Measurements from ENCODE around the gene RAP1GAP2. TPM values are rescaled to one million over a fixed set of nuclear protein-coding genes. Genes with fewer than 3 reads are reported as not detected.
A peak's percentile ranks its signal among the peaks of the same experiment; 100 is the strongest.

The RAP1GAP2 gene
- total RNA-seq, 1 donor from 2014 or later: 0.34 TPM

DNA sequence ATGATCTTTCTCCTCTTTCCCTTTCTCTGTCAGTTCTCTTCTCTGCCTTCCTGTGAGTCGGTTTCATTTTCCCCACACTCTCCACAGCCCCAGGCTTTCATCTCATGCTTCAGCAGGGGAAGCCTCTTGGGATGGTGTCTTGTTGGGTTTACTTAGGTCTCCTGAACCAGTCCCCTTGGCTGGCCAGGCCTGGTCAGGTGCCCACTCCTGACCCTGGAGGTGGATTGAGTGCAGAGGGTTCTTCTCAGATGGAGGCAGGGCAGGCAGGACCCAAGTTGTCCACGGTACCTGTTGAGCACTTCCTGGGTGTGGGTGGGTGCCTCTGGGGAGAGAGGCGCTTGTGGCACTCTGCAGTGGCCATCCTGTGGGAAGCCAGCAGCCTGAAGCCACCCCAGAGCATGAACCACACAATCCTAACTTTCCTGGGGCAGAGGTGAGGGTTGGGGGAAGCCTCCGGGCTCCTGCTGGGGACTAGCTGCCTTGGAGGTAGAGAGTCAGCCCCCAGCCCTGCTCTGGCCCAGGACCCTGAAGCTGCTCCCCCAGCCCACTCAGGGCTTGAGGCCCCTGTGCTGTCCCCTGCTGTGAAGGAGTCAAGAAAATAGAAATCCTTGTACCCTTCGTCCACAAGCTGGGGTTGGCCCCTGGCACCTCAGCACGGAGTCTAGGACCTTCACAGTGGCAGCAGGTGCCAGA, 2.0 kb upstream of the RAP1GAP2 start:
- H3K4me3 Mint-ChIP-seq: peak overlapping the region; percentile 75
- H3K27ac Mint-ChIP-seq: peak overlapping the region; percentile 59
- H3K27me3 Mint-ChIP-seq (ENCODE audit: insufficient read depth): peaks cover 17% of the 10 kb centered on the region
- peaks cover 79% of the 10 kb centered on the region for H3K4me1 Mint-ChIP-seq (ENCODE audit: low read depth)
- peaks cover 2% of the 10 kb centered on the region for H3K36me3 Mint-ChIP-seq (ENCODE audit: low read depth)
- peak; percentile 28 for DNase-seq (ENCODE audit: low spot score)
- intact Hi-C loops (cut with micrococcal nuclease): no loop called here
- no peaks in the 10 kb centered on the region for H3K9me3 Mint-ChIP-seq

DNA sequence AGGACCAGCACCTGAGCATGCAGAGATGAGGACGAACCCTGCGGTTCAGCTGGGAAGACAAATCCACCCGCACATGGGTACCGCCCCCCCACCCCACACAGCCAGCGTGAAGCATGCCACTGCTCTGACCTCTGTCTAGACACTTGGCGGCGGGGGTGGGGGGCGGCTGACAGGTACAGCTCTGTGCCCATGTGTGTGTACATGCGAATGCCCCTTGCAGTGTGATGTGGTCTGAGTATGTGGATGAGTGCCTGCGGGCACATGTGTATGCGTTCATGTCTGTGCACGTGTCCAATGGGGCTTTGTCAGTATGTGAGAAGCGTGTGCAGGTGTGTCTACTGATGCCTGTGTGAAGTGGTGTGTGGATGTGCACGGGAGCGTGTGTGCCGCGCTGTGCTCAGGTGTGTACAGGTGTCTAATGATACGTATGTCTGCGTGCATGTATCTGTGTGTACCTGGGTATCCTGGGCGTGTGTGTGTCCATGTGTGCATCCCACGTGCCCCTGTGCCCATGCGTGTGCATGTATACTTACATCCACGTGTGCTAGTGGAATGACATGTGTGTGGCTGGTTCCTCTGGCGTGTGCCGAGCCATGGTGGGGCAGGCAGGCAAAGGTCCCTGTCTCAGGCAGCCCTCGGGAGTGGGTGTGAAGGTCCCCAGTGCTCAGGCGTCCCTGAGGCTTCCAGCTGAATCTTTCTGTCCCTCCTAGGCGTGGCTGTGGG, 636 bp upstream of the RAP1GAP2 start:
- H3K4me1 Mint-ChIP-seq (ENCODE audit: low read depth): peaks cover 79% of the 10 kb centered on the region
- DNase-seq (ENCODE audit: low spot score): no peak
- no peaks in the 10 kb centered on the region for H3K9me3 Mint-ChIP-seq
- H3K27ac Mint-ChIP-seq: peak overlapping the region; percentile 18
- H3K4me3 Mint-ChIP-seq: peak overlapping the region; percentile 68
- peaks cover 13% of the 10 kb centered on the region for H3K27me3 Mint-ChIP-seq (ENCODE audit: insufficient read depth)
- peaks cover 5% of the 10 kb centered on the region for H3K36me3 Mint-ChIP-seq (ENCODE audit: low read depth)
- intact Hi-C loops (cut with micrococcal nuclease): loop anchor here (1.0 kb wide), 2 partner anchors 9 to 19 kb away; no protein-coding TSS in a partner anchor

DNA sequence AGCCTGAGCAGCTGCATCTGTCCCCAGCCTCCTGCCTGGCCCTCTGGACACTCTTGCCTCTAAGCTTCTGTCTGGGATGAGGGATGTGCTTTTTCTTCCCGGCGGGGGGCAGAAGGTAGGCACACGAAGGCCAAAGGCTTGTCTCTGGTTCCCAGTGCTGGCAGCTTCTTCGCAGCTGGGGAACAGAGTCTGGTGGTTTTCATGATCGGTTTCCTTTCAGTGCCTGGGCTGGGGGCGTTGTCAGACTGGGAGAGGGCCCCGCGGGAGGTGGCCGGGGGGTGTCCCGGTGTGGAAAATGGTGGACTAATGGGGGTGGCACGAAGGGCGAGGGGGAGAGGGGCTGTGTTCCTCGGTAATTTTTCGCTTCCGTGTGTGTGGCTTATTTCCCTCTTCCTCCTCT, 988 bp downstream of the RAP1GAP2 start:
- H3K36me3 Mint-ChIP-seq (ENCODE audit: low read depth): peaks cover 8% of the 10 kb centered on the region
- no peak overlapping the region for H3K27ac Mint-ChIP-seq
- peak overlapping the region; percentile 68 for H3K4me3 Mint-ChIP-seq
- H3K9me3 Mint-ChIP-seq: no peaks in the 10 kb centered on the region
- peaks cover 4% of the 10 kb centered on the region for H3K27me3 Mint-ChIP-seq (ENCODE audit: insufficient read depth)
- intact Hi-C loops (cut with micrococcal nuclease): no loop called here
- no peak for DNase-seq (ENCODE audit: low spot score)
- peaks cover 65% of the 10 kb centered on the region for H3K4me1 Mint-ChIP-seq (ENCODE audit: low read depth)

DNA sequence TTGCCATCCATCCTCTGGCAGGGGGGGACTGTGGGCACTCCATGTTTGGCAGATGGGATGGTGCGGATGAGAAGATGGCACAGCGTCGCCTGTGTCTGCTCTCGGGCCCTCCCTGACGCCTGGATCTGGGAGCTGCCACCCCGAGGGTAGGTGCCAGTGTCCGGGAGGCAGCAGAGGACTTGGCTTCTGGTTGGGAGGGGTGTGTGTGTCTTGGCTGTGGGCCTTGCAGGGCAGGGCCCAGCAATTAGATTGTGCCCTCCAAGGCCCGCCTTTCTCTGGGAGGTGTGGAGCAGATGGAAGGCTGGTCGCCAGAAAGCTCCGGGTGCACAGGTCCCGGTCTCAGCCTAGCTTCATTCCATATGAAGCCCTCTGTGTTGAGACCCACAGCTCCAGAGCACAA, 1.4 kb downstream of the RAP1GAP2 start:
- H3K27me3 Mint-ChIP-seq (ENCODE audit: insufficient read depth): peaks cover 4% of the 10 kb centered on the region
- no peak for DNase-seq (ENCODE audit: low spot score)
- intact Hi-C loops (cut with micrococcal nuclease): no loop called here
- H3K27ac Mint-ChIP-seq: no peak overlapping the region
- no peaks in the 10 kb centered on the region for H3K9me3 Mint-ChIP-seq
- H3K4me3 Mint-ChIP-seq: peak overlapping the region; percentile 68
- peaks cover 60% of the 10 kb centered on the region for H3K4me1 Mint-ChIP-seq (ENCODE audit: low read depth)
- H3K36me3 Mint-ChIP-seq (ENCODE audit: low read depth): peaks cover 8% of the 10 kb centered on the region

DNA sequence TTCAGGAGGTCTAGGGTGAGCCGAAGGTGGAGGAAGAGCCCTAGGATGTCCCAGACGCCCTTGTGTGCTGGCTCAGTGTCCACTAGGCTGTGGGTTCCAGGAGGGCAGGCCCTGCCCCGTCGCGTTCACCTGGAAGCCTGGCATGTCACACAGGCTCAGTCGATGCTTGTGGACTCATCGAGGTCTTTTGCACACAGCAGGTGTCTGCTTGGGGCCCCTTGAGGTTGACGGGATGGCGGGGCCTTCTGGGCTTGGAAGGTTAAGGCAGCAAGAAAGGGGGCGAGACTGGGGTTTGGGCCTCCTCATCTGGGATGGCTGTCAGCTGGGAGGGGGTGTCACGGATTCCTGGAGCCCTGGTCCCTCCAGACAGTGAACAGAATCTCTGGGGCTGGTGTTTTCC, 1.9 kb downstream of the RAP1GAP2 start:
- H3K9me3 Mint-ChIP-seq: no peaks in the 10 kb centered on the region
- peaks cover 4% of the 10 kb centered on the region for H3K27me3 Mint-ChIP-seq (ENCODE audit: insufficient read depth)
- intact Hi-C loops (cut with micrococcal nuclease): no loop called here

DNA sequence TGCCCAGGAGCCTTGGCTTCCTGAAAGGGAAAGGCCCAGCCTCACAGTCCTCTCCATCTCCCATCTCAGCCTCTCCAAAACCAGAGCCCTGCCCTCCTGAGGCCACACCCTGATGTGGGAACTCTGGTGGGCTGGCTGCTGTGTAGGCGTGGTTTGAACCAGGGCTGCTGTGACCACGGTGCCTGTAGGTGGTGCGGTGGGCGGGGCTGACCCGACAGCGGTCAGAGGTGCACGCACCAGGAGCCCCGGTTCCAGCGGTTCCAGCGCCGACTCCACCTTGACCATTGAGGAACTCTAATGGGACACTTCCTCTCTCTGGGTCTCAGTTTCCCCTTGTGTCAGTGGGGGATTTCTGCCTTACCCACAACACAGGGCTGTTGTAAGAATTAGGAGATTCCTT, 2.4 kb downstream of the RAP1GAP2 start:
- H3K4me1 Mint-ChIP-seq (ENCODE audit: low read depth): peaks cover 50% of the 10 kb centered on the region
- DNase-seq (ENCODE audit: low spot score): no peak

More for the DNA sequence above, 1.9 kb downstream of the RAP1GAP2 start:
- H3K4me1 Mint-ChIP-seq (ENCODE audit: low read depth): peaks cover 55% of the 10 kb centered on the region
- no peak overlapping the region for H3K27ac Mint-ChIP-seq
- H3K36me3 Mint-ChIP-seq (ENCODE audit: low read depth): peaks cover 13% of the 10 kb centered on the region
- H3K4me3 Mint-ChIP-seq: no peak overlapping the region
- no peak for DNase-seq (ENCODE audit: low spot score)

DNA sequence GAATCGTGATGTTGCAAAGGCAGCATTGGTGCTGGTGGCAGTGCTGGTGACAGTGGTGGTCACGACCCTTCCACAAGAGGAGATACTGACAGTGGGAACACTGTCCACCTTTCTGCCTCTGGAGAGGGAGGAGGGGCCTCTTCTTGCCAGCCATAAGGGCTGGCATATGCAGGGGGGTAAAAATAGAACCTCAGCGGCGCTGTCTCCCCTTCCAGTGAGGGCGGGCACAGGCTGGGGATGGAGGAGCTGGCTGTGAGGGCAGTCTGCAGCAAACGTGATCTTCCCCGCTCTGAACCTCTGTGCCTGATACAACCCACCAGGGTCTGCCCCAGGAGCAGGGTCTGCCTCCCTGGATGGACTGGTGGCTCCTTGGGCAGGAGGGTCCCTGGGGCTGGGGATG, 3.4 kb downstream of the RAP1GAP2 start:
- peaks cover 43% of the 10 kb centered on the region for H3K4me1 Mint-ChIP-seq (ENCODE audit: low read depth)
- H3K9me3 Mint-ChIP-seq: no peaks in the 10 kb centered on the region
- H3K27me3 Mint-ChIP-seq (ENCODE audit: insufficient read depth): peaks cover 4% of the 10 kb centered on the region

More for the DNA sequence above, 2.4 kb downstream of the RAP1GAP2 start:
- H3K27me3 Mint-ChIP-seq (ENCODE audit: insufficient read depth): peaks cover 4% of the 10 kb centered on the region
- H3K36me3 Mint-ChIP-seq (ENCODE audit: low read depth): peaks cover 13% of the 10 kb centered on the region
- intact Hi-C loops (cut with micrococcal nuclease): no loop called here
- H3K27ac Mint-ChIP-seq: no peak overlapping the region
- no peak overlapping the region for H3K4me3 Mint-ChIP-seq
- no peaks in the 10 kb centered on the region for H3K9me3 Mint-ChIP-seq

DNA sequence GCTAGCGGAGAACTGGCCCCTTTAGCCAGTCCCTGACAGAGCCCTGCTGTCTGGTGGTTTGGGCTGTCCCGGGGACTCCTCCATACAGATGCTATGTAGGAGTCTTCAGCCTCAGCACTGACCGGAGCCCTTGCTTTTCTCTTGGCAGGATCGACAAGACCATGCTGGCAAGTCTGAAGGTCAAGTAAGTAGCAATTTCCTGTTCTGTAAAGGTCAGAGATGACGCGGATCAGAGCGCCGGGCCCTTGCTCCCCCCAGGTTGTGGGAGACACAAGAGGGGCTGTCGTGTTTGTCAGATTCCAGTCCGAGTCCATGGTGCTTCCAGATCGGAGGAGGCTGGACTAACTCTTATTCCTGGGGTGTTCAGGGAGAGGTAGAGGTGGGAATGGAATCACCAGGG, 4.1 kb downstream of the RAP1GAP2 start:
- Mint-ChIP-seq H3K36me3 (ENCODE audit: low read depth) (peaks cover 11% of the 10 kb centered on the region), H3K4me1 (ENCODE audit: low read depth) (peaks cover 40% of the 10 kb centered on the region), H3K4me3 (no peak overlapping the region), H3K27me3 (ENCODE audit: insufficient read depth) (peaks cover 4% of the 10 kb centered on the region), H3K9me3 (no peaks in the 10 kb centered on the region), H3K27ac (no peak overlapping the region)
- intact Hi-C loops (cut with micrococcal nuclease): no loop called here
- no peak for DNase-seq (ENCODE audit: low spot score)

More for the DNA sequence above, 3.4 kb downstream of the RAP1GAP2 start:
- Mint-ChIP-seq H3K27ac (no peak overlapping the region), H3K4me3 (no peak overlapping the region), H3K36me3 (ENCODE audit: low read depth) (peaks cover 11% of the 10 kb centered on the region)
- no peak for DNase-seq (ENCODE audit: low spot score)
- intact Hi-C loops (cut with micrococcal nuclease): no loop called here

DNA sequence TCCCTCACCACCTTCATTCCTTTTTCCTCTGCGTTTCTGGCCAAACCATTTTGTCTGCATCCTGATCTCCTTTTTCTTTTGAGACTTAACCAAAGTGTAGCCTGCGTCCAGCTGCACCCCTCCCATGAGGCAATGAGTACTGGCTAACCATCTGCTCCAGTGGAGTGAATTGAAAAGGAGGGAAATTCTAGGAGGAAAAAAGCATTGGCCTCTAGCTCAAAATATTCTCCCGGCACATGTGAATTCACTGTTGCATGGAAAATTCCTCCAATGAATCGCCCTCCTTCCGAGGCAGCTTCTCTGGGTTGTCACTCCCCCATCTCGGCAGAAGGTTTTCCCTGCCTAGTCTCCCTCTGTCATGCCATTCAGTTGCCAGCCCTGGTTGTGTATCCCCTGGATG, 5.6 kb downstream of the RAP1GAP2 start:
- H3K27ac Mint-ChIP-seq: no peak overlapping the region
- intact Hi-C loops (cut with micrococcal nuclease): no loop called here
- H3K27me3 Mint-ChIP-seq (ENCODE audit: insufficient read depth): peaks cover 3% of the 10 kb centered on the region
- peaks cover 11% of the 10 kb centered on the region for H3K36me3 Mint-ChIP-seq (ENCODE audit: low read depth)
- no peak overlapping the region for H3K4me3 Mint-ChIP-seq
- peaks cover 25% of the 10 kb centered on the region for H3K4me1 Mint-ChIP-seq (ENCODE audit: low read depth)
- no peaks in the 10 kb centered on the region for H3K9me3 Mint-ChIP-seq
- no peak for DNase-seq (ENCODE audit: low spot score)

DNA sequence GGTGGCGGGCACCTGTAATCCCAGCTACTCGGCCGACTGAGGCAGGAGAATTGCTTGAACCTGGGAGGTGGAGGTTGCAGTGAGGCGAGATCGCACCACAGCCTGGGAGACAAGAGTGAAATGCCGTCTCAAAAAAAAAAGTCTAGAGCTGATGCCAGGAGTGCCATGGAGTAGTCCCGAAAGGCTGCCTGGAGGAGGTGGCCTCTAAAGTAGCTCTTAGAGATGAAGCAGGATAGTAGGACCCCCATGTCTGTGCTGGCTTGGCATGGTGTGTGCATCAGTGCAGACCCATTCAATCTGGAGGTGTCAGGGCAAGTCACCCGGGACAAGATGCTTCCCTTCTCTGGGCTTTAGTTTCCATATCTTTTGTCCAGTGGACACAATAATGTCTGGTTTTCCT, 6.3 kb downstream of the RAP1GAP2 start:
- H3K4me1 Mint-ChIP-seq (ENCODE audit: low read depth): peaks cover 23% of the 10 kb centered on the region
- peaks cover 11% of the 10 kb centered on the region for H3K36me3 Mint-ChIP-seq (ENCODE audit: low read depth)
- intact Hi-C loops (cut with micrococcal nuclease): no loop called here
- H3K4me3 Mint-ChIP-seq: no peak overlapping the region
- peaks cover 9% of the 10 kb centered on the region for H3K27me3 Mint-ChIP-seq (ENCODE audit: insufficient read depth)
- no peak for DNase-seq (ENCODE audit: low spot score)
- no peak overlapping the region for H3K27ac Mint-ChIP-seq
- H3K9me3 Mint-ChIP-seq: no peaks in the 10 kb centered on the region

DNA sequence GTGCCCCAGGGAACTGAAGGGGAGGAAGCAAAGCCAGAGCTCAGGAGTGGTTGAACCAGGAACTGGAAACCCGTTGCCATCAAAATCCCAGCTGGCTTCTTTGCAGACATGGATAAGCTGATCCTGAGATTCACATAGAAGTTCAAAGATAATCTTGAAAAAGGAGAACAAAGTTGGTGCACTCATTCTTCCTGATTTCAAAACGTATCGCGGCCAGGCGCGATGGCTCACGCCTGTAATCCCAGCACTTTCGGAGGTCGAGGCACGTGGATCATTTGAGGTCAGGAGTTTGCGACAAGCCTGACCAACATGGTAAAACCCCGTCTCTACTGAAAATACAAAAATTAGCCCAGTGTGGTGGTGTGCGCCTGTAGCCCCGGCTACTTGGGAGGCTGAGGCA, 7.1 kb downstream of the RAP1GAP2 start:
- Mint-ChIP-seq H3K36me3 (ENCODE audit: low read depth) (peaks cover 11% of the 10 kb centered on the region), H3K9me3 (no peaks in the 10 kb centered on the region), H3K27me3 (ENCODE audit: insufficient read depth) (peaks cover 9% of the 10 kb centered on the region), H3K4me3 (no peak overlapping the region), H3K27ac (no peak overlapping the region), H3K4me1 (ENCODE audit: low read depth) (peaks cover 16% of the 10 kb centered on the region)
- intact Hi-C loops (cut with micrococcal nuclease): no loop called here
- no peak for DNase-seq (ENCODE audit: low spot score)

DNA sequence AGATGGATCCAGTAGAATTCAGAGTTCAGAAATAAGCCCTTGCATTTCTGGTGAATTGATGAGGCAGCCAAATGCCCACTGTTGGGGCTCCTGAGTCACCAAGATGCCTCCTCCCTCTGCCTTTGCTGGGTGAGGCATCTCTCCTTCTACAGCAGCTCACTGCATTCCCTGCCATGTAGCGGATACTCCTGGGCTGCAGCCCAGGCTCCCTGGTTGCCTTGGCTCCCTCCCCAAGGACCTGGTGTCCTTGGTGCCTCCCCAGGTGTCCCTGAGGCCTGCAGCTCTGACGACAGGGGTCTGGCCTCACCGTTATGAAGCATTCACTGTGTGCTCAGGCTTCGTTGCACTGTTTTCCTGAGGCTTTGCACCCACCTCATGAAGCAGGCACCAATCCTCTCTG, 7.7 kb downstream of the RAP1GAP2 start:
- H3K9me3 Mint-ChIP-seq: no peaks in the 10 kb centered on the region
- no peak overlapping the region for H3K27ac Mint-ChIP-seq
- H3K4me3 Mint-ChIP-seq: no peak overlapping the region
- intact Hi-C loops (cut with micrococcal nuclease): no loop called here
- H3K27me3 Mint-ChIP-seq (ENCODE audit: insufficient read depth): peaks cover 8% of the 10 kb centered on the region
- peaks cover 11% of the 10 kb centered on the region for H3K36me3 Mint-ChIP-seq (ENCODE audit: low read depth)
- no peak for DNase-seq (ENCODE audit: low spot score)
- H3K4me1 Mint-ChIP-seq (ENCODE audit: low read depth): peaks cover 14% of the 10 kb centered on the region

DNA sequence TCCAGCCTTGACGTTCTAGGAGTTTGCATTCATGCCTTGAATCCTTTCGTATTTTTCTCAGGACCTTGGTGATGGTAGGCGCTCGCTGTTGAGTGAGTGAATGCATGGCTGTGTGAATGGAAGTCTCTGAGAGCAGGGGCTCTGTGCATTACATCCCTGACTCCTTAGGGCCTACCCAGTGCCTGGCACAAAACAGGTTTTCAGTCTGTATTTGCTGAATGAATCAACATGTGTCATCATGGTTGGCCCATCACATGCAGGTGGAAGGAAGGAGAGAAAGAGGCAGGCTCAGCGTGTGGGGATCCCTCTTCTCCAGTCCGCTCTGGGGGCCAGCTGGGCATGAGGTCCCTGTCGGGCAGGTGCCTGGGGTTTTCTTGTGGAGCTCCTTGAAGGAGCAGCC, 8.7 kb downstream of the RAP1GAP2 start:
- H3K27me3 Mint-ChIP-seq (ENCODE audit: insufficient read depth): peaks cover 6% of the 10 kb centered on the region
- DNase-seq (ENCODE audit: low spot score): no peak
- H3K36me3 Mint-ChIP-seq (ENCODE audit: low read depth): peaks cover 11% of the 10 kb centered on the region
- H3K27ac Mint-ChIP-seq: no peak overlapping the region
- no peak overlapping the region for H3K4me3 Mint-ChIP-seq
- intact Hi-C loops (cut with micrococcal nuclease): no loop called here
- H3K9me3 Mint-ChIP-seq: no peaks in the 10 kb centered on the region
- peaks cover 6% of the 10 kb centered on the region for H3K4me1 Mint-ChIP-seq (ENCODE audit: low read depth)

Data from activated T-helper 1 cell treated with anti-CD3 and anti-CD28 coated beads, Interleukin-12 subunit alpha, Interleukin-12 subunit beta, Interleukin-2, Interleukin-4 antibody, amounts not matched to agents 30 ng/mL and 10 ng/mL and 1 ng/mL, durations not matched to agents 14 hours and 24 hours and 36 hours (primary cell).